K562 (cell line): ENCODE data around the gene RPS28. TPM values are rescaled to one million over a fixed set of nuclear protein-coding genes. Genes with fewer than 3 reads are reported as not detected.
A peak's percentile ranks its signal among the peaks of the same experiment; 100 is the strongest.

Experiments
- ATF2 ChIP-seq: sonication (generic); formaldehyde crosslinking; IDR thresholded peaks from 2 replicates; pipeline ENCODE4 v1.8.1; 2022; ENCODE audit warnings: missing genetic modification reagents
- BCL6 ChIP-seq: fragments of 250-450 bp; sonication (Bioruptor Pico); IDR thresholded peaks from 2 replicates; pipeline ENCODE4 v1.4.0; 2020
- BMI1 ChIP-seq: fragments of 150-350 bp; IDR thresholded peaks from 2 replicates; pipeline ENCODE4 v1.6.1; 2014; ENCODE audit warnings: low read length
- CSDE1 ChIP-seq, 2 experiments: fragments of 450-650 bp; IDR thresholded peaks; 2 replicates each; pipeline ENCODE4 v1.6.1; 2016; ENCODE audit warnings: mild to moderate bottlenecking in 1 of 2
- E2F5 ChIP-seq: sonication (generic); formaldehyde crosslinking; IDR thresholded peaks from 2 replicates; pipeline ENCODE4 v1.8.0; 2022; ENCODE audit warnings: mild to moderate bottlenecking, missing genetic modification reagents
- ELF2 ChIP-seq: fragments of 250-450 bp; sonication (Bioruptor Pico); IDR thresholded peaks from 2 replicates; pipeline ENCODE4 v1.5.0; 2021; ENCODE audit warnings: mild to moderate bottlenecking
- FOXJ2 ChIP-seq: fragments of 200-800 bp; sonication (Bioruptor generic); IDR thresholded peaks from 2 replicates; pipeline ENCODE4 v1.6.1; 2016; ENCODE audit warnings: missing genetic modification characterization, missing compliant biosample characterization
- HDAC2 ChIP-seq: fragments of 450-650 bp; IDR thresholded peaks from 2 replicates; pipeline ENCODE4 v1.6.1; 2016; ENCODE audit warnings: mild to moderate bottlenecking
- NELFE ChIP-seq: IDR thresholded peaks from 2 replicates; pipeline ENCODE4 v1.6.1; 2011; ENCODE audit warnings: mild to moderate bottlenecking; ENCODE audit not compliant: insufficient read depth, insufficient read length
- PBX2 ChIP-seq, 2 experiments: IDR thresholded peaks in 1 of 2; conservative IDR thresholded peaks in 1 of 2; 2 replicates each; pipeline ENCODE4 v1.6.1; 2016; ENCODE audit warnings: low read depth in 2 of 2, mild to moderate bottlenecking in 1 of 2, missing compliant biosample characterization in 1 of 2, missing genetic modification characterization in 1 of 2, moderate library complexity in 1 of 2
- POLR2B ChIP-seq: fragments of 450-650 bp; IDR thresholded peaks from 2 replicates; pipeline ENCODE4 v1.6.1; 2018; ENCODE audit warnings: low read depth; ENCODE audit not compliant: partially characterized antibody
- RHOXF2B ChIP-seq: fragments of 250-450 bp; sonication (Bioruptor Pico); conservative IDR thresholded peaks from 2 replicates; pipeline ENCODE4 v1.5.1; 2021
- SAFB ChIP-seq: fragments of 200-400 bp; formaldehyde crosslinking; IDR thresholded peaks from 2 replicates; pipeline ENCODE4 v1.6.1; 2017; ENCODE audit warnings: low read depth, low read length, borderline replicate concordance
- SUPT5H ChIP-seq: fragments of 450-650 bp; IDR thresholded peaks from 2 replicates; pipeline ENCODE4 v1.6.1; 2016
- TAF9B ChIP-seq: fragments of 450-650 bp; IDR thresholded peaks from 2 replicates; pipeline ENCODE4 v1.6.1; 2018; ENCODE audit warnings: mild to moderate bottlenecking; ENCODE audit not compliant: partially characterized antibody
- TAL1 ChIP-seq: fragments of 450-650 bp; IDR thresholded peaks from 2 replicates; pipeline ENCODE4 v1.6.1; 2016; ENCODE audit warnings: mild to moderate bottlenecking
- TEAD4 ChIP-seq, 2 experiments: sonication (generic) in 1 of 2; formaldehyde crosslinking in 1 of 2; IDR thresholded peaks; 2 replicates each; pipeline versions ENCODE4 v1.6.1 to v1.8.0; 2012 to 2022; ENCODE audit warnings: borderline replicate concordance in 1 of 2, inconsistent platforms in 1 of 2, low read length in 1 of 2, mild to moderate bottlenecking in 1 of 2, missing genetic modification reagents in 1 of 2
- TFAM ChIP-seq: fragments of 250-450 bp; sonication (Bioruptor Pico); conservative IDR thresholded peaks from 2 replicates; pipeline ENCODE4 v1.5.0; 2021; ENCODE audit warnings: mild to moderate bottlenecking, moderate library complexity
- ZKSCAN8 ChIP-seq: fragments of 200-800 bp; sonication (Bioruptor generic); IDR thresholded peaks from 2 replicates; pipeline ENCODE4 v1.6.1; 2016; ENCODE audit warnings: missing genetic modification characterization, missing compliant biosample characterization
- ZNF146 ChIP-seq: IDR thresholded peaks from one replicate; pipeline ENCODE4 v1.6.1; 2018; ENCODE audit warnings: missing compliant biosample characterization; ENCODE audit not compliant: unreplicated experiment
- ZNF232 ChIP-seq: sonication (generic); formaldehyde crosslinking; IDR thresholded peaks from 2 replicates; pipeline ENCODE4 v1.8.0; 2022; ENCODE audit warnings: mild to moderate bottlenecking, missing genetic modification reagents
- polyA plus RNA-seq, 8 experiments: library from polyadenylated mRNA; depleted of rRNA in 4 of 8; stranded (reverse) in 5 of 8; unstranded in 3 of 8; fragments of >200 nt; fragmentation: Nextera tagmentation in 2 of 8; fragmentation: Illumina TruSeq in 1 of 8; extraction: Ambion mirVana in 2 of 8; extraction: Trizol in 1 of 8; gene quantifications; 2 replicates each; pipeline versions ENCODE4 v1.2.1 to v1.2.3, GENCODE V29; 2011 to 2014; ENCODE audit warnings: inconsistent platforms in 1 of 8, missing spikeins in 1 of 8
- total RNA-seq, 7 experiments: library from RNA; depleted of rRNA in 6 of 7; stranded (reverse); fragments of >200 nt in 6 of 7; fragmentation: Illumina TruSeq in 2 of 7; extraction: Trizol in 2 of 7; gene quantifications; 2 replicates each; pipeline versions ENCODE4 v1.2.1 to v1.2.3, GENCODE V29; 2011 to 2021; ENCODE audit warnings: low replicate concordance in 1 of 7
- TF ChIP-seq, protein P1 (sequence below): sonication (generic); formaldehyde crosslinking; IDR thresholded peaks from 2 replicates; pipeline ENCODE4 v1.8.0; 2022; ENCODE audit warnings: mild to moderate bottlenecking, missing genetic modification reagents

Gene RPS28
- total and polyA plus RNA-seq, 9 of the 15 experiments (the other 6 are each of a cell fraction or from before 2014, with no cell fraction given), result 165 to 2,827 (median 1,303) TPM

DNA sequence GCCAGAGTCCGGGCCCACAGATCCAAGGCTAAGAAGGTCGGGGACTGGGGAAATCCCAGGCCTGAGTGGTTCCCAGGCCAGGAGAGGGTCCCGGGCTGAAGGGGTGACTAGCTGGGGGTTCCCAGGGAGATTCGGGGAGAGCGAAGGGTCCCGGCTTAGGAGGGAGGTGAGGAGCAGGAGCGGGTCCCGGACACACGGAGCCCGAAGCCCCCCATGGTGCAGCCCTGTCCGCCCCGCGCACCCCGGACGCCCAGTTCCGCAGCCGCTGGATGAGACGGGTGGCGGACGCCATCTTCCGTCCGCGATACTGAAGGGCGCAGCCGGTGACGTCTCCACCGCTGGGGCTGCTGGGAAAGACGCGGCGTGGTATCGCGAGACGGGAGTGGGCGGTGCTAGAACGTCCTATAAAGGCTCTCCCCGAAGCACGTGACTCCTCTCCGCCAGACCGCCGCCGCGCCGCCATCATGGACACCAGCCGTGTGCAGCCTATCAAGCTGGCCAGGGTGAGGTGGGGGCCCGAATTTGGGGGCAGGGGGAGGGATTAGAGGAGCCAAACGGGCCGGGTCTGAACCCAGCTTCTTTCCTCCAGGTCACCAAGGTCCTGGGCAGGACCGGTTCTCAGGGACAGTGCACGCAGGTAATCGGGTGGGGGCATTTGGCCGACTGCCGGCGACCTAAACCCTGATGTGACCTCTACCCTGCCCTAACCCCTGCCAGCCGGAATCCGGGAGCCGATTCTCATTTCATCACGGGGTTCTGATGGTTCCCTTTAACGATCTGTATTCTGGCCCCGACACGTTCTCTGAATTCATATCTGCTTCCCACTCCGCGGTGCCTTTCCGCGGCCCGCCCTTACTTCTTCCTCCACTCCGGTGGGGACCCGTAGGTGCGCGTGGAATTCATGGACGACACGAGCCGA is at the start of gene RPS28, which contains the start of gene NDUFA7 (continued):
- TF ChIP-seq, protein P1, sequence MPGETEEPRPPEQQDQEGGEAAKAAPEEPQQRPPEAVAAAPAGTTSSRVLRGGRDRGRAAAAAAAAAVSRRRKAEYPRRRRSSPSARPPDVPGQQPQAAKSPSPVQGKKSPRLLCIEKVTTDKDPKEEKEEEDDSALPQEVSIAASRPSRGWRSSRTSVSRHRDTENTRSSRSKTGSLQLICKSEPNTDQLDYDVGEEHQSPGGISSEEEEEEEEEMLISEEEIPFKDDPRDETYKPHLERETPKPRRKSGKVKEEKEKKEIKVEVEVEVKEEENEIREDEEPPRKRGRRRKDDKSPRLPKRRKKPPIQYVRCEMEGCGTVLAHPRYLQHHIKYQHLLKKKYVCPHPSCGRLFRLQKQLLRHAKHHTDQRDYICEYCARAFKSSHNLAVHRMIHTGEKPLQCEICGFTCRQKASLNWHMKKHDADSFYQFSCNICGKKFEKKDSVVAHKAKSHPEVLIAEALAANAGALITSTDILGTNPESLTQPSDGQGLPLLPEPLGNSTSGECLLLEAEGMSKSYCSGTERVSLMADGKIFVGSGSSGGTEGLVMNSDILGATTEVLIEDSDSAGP (CRISPR knock-in tag), result 0 out of 2 replicates have a peak, but pooled peaks have one; percentile 46
- TF ChIP-seq SAFB, result no peak
- no peak for TF ChIP-seq PBX2 (CRISPR knock-in tag; IDR thresholded peaks at IDR 0.05; ENCODE audit: low read depth)
- no peak for TF ChIP-seq PBX2 (tag; conservative IDR thresholded peaks at IDR 0.05; ENCODE audit: low read depth)
- no peak for TF ChIP-seq TAL1
- no peak for TF ChIP-seq BCL6 (CRISPR knock-in tag)
- peak; percentile 90 for TF ChIP-seq POLR2B
- TF ChIP-seq SUPT5H, result peak; percentile 96
- peak; percentile 73 for TF ChIP-seq NELFE
- TF ChIP-seq RHOXF2B, result no peak
- peak in 1 of 2 experiments; percentile 68; a peak in 1 of 4 replicates for TF ChIP-seq CSDE1 (IDR thresholded peaks at IDR 0.05)
- TF ChIP-seq TAF9B, result peak; percentile 99
- no peak for TF ChIP-seq BMI1
- no peak for TF ChIP-seq ZNF146
- TF ChIP-seq HDAC2, result no peak
- TF ChIP-seq TFAM, result no peak
- TF ChIP-seq ZNF232, result no peak; the same call in 1 of the 2 replicates
- TF ChIP-seq ZKSCAN8, result no peak
- TF ChIP-seq ATF2, result no peak
- no peak for TF ChIP-seq FOXJ2 (tag)
- no peak for TF ChIP-seq E2F5
- no peak for TF ChIP-seq TEAD4 (IDR thresholded peaks at IDR 0.05; ENCODE audit: low read length)
- TF ChIP-seq TEAD4 (CRISPR knock-in tag; IDR thresholded peaks at IDR 0.05; ENCODE audit: borderline replicate concordance), result no peak
- no peak for TF ChIP-seq ELF2
